Activated CD4-positive, alpha-beta T cell treated with anti-CD3 and anti-CD28 coated beads, Interleukin-2, amount 10 ng/mL, durations not matched to agents 24 days and 14 days (primary cell): ENCODE data around the gene LUZP2. TPM values are rescaled to one million over a fixed set of nuclear protein-coding genes. Genes with fewer than 3 reads are reported as not detected.

ENCODE experiments used
- DNase-seq: peaks from one replicate; pipeline ENCODE4 v3.0.0; 2022
- H3K27ac Mint-ChIP-seq: one replicate; pipeline ENCODE4 v1.8.0; 2022; ENCODE audit warnings: mild to moderate bottlenecking, mixed read lengths
- H3K27me3 Mint-ChIP-seq: one replicate; pipeline ENCODE4 v1.8.0; 2022; ENCODE audit warnings: mixed read lengths
- H3K36me3 Mint-ChIP-seq: one replicate; pipeline ENCODE4 v1.8.0; 2022; ENCODE audit warnings: low read depth, mild to moderate bottlenecking, mixed read lengths
- H3K4me1 Mint-ChIP-seq: one replicate; pipeline ENCODE4 v1.8.0; 2021; ENCODE audit warnings: mixed read lengths
- H3K4me3 Mint-ChIP-seq: one replicate; pipeline ENCODE4 v1.8.0; 2022; ENCODE audit warnings: mild to moderate bottlenecking, moderate library complexity, mixed read lengths
- H3K9me3 Mint-ChIP-seq: one replicate; pipeline ENCODE4 v1.8.0; 2021; ENCODE audit warnings: mixed read lengths
- intact Hi-C: fragments of 100-400 bp; cut with micrococcal nuclease; formaldehyde crosslinking; loops from one replicate; pipeline ENCODE4 v1.15.1; 2023
- total RNA-seq: library from RNA; stranded (reverse); gene quantifications from 2 replicates; pipeline ENCODE4 v1.2.3, GENCODE V29; 2022

The LUZP2 gene
- total RNA-seq, 1 donor from 2014 or later = not detected

GRCh38 chr11:24794064-24794463 lies 297.2 kb downstream of the LUZP2 start:
- Mint-ChIP-seq H3K36me3 (no peaks in the 10 kb centered on the region), H3K27ac (no peak overlapping the region), H3K27me3 (no peaks in the 10 kb centered on the region), H3K9me3 (no peaks in the 10 kb centered on the region), H3K4me3 (no peak overlapping the region), H3K4me1 (no peaks in the 10 kb centered on the region)
- intact Hi-C loops = no loop called here
- no peak for DNase-seq

GRCh38 chr11:24805671-24806070 lies 308.8 kb downstream of the LUZP2 start:
- no peak overlapping the region for H3K4me3 Mint-ChIP-seq
- H3K27me3 Mint-ChIP-seq = no peaks in the 10 kb centered on the region
- H3K27ac Mint-ChIP-seq = no peak overlapping the region
- DNase-seq = no peak
- no peaks in the 10 kb centered on the region for H3K4me1 Mint-ChIP-seq
- H3K9me3 Mint-ChIP-seq = peaks cover 6% of the 10 kb centered on the region
- intact Hi-C loops = no loop called here
- no peaks in the 10 kb centered on the region for H3K36me3 Mint-ChIP-seq

GRCh38 chr11:24808173-24808572 lies 311.3 kb downstream of the LUZP2 start:
- Mint-ChIP-seq H3K4me1 (no peaks in the 10 kb centered on the region), H3K27me3 (no peaks in the 10 kb centered on the region), H3K4me3 (no peak overlapping the region), H3K36me3 (no peaks in the 10 kb centered on the region), H3K27ac (no peak overlapping the region), H3K9me3 (peaks cover 6% of the 10 kb centered on the region)
- intact Hi-C loops = no loop called here
- no peak for DNase-seq

DNA sequence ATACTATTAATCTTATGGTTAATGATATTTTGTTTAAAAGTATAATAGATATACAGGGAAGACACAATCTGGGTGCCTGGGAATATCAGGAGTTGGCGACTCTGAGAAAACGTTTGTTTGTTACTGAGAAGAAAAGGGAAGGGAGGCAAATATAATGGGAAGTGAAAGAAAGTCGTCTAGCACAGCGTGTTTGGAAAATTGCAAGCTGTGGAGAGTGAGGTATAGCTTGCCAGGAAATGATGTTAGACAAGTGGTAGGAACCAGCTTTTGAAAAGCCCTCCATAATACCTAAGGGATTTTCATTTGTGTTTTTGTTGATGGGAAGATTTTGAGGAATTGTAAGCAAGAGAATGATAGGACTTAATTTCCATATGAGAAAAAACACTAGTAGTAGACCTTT lies 322.2 kb downstream of the LUZP2 start:
- DNase-seq = no peak
- H3K9me3 Mint-ChIP-seq = no peaks in the 10 kb centered on the region
- H3K4me1 Mint-ChIP-seq = no peaks in the 10 kb centered on the region
- no peaks in the 10 kb centered on the region for H3K27me3 Mint-ChIP-seq
- H3K4me3 Mint-ChIP-seq = no peak overlapping the region
- intact Hi-C loops = no loop called here
- H3K36me3 Mint-ChIP-seq = no peaks in the 10 kb centered on the region
- no peak overlapping the region for H3K27ac Mint-ChIP-seq

DNA sequence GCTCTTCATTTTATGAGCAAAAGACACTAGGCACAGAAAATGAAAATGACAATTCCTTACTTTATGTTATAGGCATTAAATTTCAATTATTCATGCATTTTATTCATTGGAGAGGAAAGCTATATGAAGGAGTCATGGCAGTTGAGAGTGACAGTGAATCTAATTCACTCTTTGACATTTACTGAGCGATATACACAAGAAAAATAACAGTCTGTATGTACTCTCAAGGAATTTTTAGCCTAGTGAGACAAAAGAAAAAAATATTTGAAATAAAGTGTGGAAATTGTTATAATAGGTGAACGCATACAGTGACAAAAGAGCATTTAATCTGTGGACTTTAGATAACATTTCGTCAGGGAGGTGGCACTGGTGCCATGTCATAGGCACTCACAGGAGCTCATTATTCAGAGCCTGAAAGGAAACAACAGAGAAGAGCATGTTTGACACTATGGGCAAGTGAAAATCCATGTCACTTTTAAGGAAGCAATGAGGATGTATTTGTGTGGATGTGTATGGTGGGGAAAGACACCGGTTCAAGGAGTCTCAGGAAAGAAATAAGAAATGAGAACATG lies 323.1 kb downstream of the LUZP2 start:
- Mint-ChIP-seq H3K36me3 (no peaks in the 10 kb centered on the region), H3K4me3 (no peak overlapping the region), H3K27me3 (no peaks in the 10 kb centered on the region), H3K4me1 (no peaks in the 10 kb centered on the region), H3K27ac (no peak overlapping the region), H3K9me3 (no peaks in the 10 kb centered on the region)
- no peak for DNase-seq
- intact Hi-C loops = no loop called here

- H3K9me3 Mint-ChIP-seq = peaks cover 4% of the 10 kb centered on the region
- no peaks in the 10 kb centered on the region for H3K36me3 Mint-ChIP-seq
- intact Hi-C loops = no loop called here
- H3K27ac Mint-ChIP-seq = no peak overlapping the region
- H3K4me3 Mint-ChIP-seq = no peak overlapping the region
- DNase-seq = no peak
- no peaks in the 10 kb centered on the region for H3K4me1 Mint-ChIP-seq
- H3K27me3 Mint-ChIP-seq = no peaks in the 10 kb centered on the region
These were observed 323.7 kb downstream of the LUZP2 start for GRCh38 chr11:24820541-24820940.

- intact Hi-C loops = no loop called here
- H3K36me3 Mint-ChIP-seq = no peaks in the 10 kb centered on the region
- H3K27ac Mint-ChIP-seq = no peak overlapping the region
- H3K4me3 Mint-ChIP-seq = no peak overlapping the region
- no peak for DNase-seq
- H3K4me1 Mint-ChIP-seq = no peaks in the 10 kb centered on the region
- H3K27me3 Mint-ChIP-seq = no peaks in the 10 kb centered on the region
- H3K9me3 Mint-ChIP-seq = peaks cover 4% of the 10 kb centered on the region
These were observed 332.2 kb downstream of the LUZP2 start for GRCh38 chr11:24828938-24829605.

GRCh38 chr11:24833573-24833972 lies 336.7 kb downstream of the LUZP2 start:
- DNase-seq = no peak
- H3K27ac Mint-ChIP-seq = no peak overlapping the region
- no peaks in the 10 kb centered on the region for H3K27me3 Mint-ChIP-seq
- no peaks in the 10 kb centered on the region for H3K4me1 Mint-ChIP-seq
- no peaks in the 10 kb centered on the region for H3K9me3 Mint-ChIP-seq
- H3K4me3 Mint-ChIP-seq = no peak overlapping the region
- H3K36me3 Mint-ChIP-seq = no peaks in the 10 kb centered on the region
- intact Hi-C loops = no loop called here

GRCh38 chr11:24837112-24837511 lies 340.3 kb downstream of the LUZP2 start:
- H3K9me3 Mint-ChIP-seq = no peaks in the 10 kb centered on the region
- H3K4me1 Mint-ChIP-seq = no peaks in the 10 kb centered on the region
- DNase-seq = no peak
- H3K36me3 Mint-ChIP-seq = no peaks in the 10 kb centered on the region
- intact Hi-C loops = no loop called here
- H3K27ac Mint-ChIP-seq = no peak overlapping the region
- H3K27me3 Mint-ChIP-seq = no peaks in the 10 kb centered on the region
- H3K4me3 Mint-ChIP-seq = no peak overlapping the region

DNA sequence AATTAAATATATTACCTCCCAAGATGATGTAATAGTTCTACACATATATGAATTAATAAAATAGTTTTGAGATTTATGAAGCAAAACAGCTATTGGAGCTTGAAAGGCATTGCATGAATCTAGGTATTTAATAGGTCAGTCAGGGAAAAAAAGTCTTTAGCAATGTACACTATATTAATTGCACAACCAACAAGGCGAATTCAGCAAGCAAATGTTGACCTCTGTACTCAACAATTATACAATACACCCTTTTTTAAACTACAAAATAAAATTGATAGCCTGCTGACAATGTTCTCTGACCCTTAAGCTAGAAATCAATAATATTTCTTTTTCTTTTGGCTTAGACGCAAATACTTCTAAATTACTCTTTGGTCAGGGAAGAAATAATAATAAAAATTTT lies 345.5 kb downstream of the LUZP2 start:
- Mint-ChIP-seq H3K4me1 (no peaks in the 10 kb centered on the region), H3K9me3 (no peaks in the 10 kb centered on the region), H3K27me3 (no peaks in the 10 kb centered on the region), H3K36me3 (no peaks in the 10 kb centered on the region), H3K4me3 (no peak overlapping the region), H3K27ac (no peak overlapping the region)
- no peak for DNase-seq
- intact Hi-C loops = no loop called here

DNA sequence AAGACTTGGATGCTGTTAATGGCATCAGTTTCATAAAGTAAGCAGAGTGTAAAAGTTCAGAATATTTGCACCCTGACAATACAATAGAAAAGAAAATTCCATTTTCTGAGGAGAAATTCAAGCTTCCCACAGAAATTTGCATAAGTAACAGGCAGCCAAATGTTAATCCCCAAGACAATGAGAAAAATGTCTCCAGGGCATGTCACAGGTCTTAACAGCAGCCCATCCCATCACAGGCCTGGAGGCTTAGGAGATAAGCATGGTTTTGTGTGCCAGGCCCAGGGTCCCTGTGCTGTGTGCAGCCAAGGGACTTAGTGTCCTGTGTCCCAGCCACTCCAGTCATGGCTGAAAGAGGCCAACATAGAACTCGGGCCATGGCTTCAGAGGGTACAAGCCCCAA lies 347.6 kb downstream of the LUZP2 start:
- Mint-ChIP-seq H3K4me3 (no peak overlapping the region), H3K27ac (no peak overlapping the region), H3K4me1 (no peaks in the 10 kb centered on the region), H3K9me3 (no peaks in the 10 kb centered on the region), H3K36me3 (no peaks in the 10 kb centered on the region), H3K27me3 (no peaks in the 10 kb centered on the region)
- intact Hi-C loops = no loop called here
- no peak for DNase-seq

GRCh38 chr11:24848857-24849256 lies 352.0 kb downstream of the LUZP2 start:
- H3K4me1 Mint-ChIP-seq = no peaks in the 10 kb centered on the region
- intact Hi-C loops = no loop called here
- H3K4me3 Mint-ChIP-seq = no peak overlapping the region
- H3K36me3 Mint-ChIP-seq = no peaks in the 10 kb centered on the region
- H3K27ac Mint-ChIP-seq = no peak overlapping the region
- H3K27me3 Mint-ChIP-seq = no peaks in the 10 kb centered on the region
- H3K9me3 Mint-ChIP-seq = peaks cover 7% of the 10 kb centered on the region
- no peak for DNase-seq

DNA sequence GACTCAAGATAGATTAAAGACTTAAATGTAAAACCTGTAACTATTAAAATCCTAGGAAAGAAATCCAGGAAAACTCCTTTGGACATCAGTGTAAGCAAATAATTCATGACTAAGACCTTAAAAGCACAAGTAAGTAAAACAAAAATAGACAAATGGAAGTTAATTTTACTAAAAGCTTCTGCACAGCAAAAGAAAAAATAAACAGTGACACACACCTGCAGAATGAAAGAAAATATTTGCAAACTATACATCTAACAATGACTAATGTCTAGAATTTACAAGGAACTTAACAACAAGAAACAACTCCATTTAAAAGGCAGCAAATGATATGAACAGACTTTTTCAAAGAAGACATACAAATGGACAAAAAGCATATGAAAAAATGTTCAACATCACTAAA lies 359.1 kb downstream of the LUZP2 start:
- Mint-ChIP-seq H3K4me1 (no peaks in the 10 kb centered on the region), H3K9me3 (peaks cover 17% of the 10 kb centered on the region), H3K27ac (no peak overlapping the region), H3K4me3 (no peak overlapping the region), H3K36me3 (no peaks in the 10 kb centered on the region), H3K27me3 (no peaks in the 10 kb centered on the region)
- intact Hi-C loops = no loop called here
- DNase-seq = no peak

DNA sequence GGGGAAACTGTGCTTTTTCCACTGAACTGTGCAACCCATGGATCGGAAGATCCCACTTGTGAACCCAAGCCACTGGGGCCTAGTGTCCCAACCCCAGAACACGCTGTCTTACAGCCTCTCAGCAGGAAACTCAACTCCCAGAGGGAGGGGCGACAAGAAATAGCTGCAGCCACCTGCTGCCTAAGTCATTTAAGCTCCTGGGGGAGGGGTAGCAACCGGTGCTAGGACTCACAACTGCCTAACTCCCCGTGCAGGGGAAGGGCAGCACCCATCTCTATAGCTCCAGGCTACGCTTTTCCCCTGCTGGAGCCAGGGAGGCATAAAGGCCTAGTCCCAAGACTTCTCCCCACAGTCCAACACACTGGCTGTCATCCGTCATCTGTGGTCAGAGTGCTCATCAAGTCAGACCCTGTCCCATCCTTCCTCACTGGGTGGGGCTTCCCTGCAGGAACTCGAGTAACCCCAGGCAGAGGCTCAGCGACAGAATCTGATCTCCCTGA lies 363.0 kb downstream of the LUZP2 start:
- H3K36me3 Mint-ChIP-seq = no peaks in the 10 kb centered on the region
- H3K9me3 Mint-ChIP-seq = peaks cover 8% of the 10 kb centered on the region
- H3K27ac Mint-ChIP-seq = no peak overlapping the region
- no peak for DNase-seq
- H3K27me3 Mint-ChIP-seq = no peaks in the 10 kb centered on the region
- no peaks in the 10 kb centered on the region for H3K4me1 Mint-ChIP-seq
- no peak overlapping the region for H3K4me3 Mint-ChIP-seq
- intact Hi-C loops = no loop called here

DNA sequence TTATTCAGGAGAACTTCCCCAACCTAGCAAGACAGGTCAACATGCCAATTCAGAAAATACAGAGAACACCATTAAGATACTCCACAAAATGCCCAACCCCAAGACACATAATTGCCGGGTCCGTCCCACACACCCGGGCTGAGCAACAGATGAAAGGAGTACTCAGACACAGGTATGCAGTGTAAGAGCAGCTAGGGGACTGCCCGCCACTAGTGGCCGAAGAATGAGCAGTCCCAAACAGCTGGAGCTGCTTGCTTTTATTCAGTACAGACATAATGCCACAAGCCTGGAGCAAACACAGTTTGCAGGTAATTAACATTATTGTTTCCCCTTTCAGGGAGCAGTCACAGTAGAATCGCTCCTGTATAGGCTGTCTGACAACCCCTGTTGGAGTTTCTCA lies 364.6 kb downstream of the LUZP2 start:
- Mint-ChIP-seq H3K4me1 (no peaks in the 10 kb centered on the region), H3K9me3 (peaks cover 6% of the 10 kb centered on the region), H3K27me3 (no peaks in the 10 kb centered on the region), H3K4me3 (no peak overlapping the region), H3K36me3 (no peaks in the 10 kb centered on the region), H3K27ac (no peak overlapping the region)
- intact Hi-C loops = no loop called here
- DNase-seq = no peak
